Panc1 (cell line): ENCODE data around the gene FBXO45. TPM values are rescaled to one million over a fixed set of nuclear protein-coding genes. Genes with fewer than 3 reads are reported as not detected.

Source experiments
- ATAC-seq: fragments of 200-7000 bp; cut with Tn5 transposase; 2 replicates; pipeline ENCODE4 v1.9.1; 2020; ENCODE audit warnings: mild to moderate bottlenecking, moderate library complexity
- BruUV-seq: library from RNA; stranded (reverse); fragments of 400-500 nt; replicated peaks from 2 replicates; lab custom pipeline; 2021; lab: Mats Ljungman, UMichigan
- CTCF ChIA-PET: fragments of 300-600 bp; sonication (Branson Sonifier 250); formaldehyde crosslinking; loops from one replicate; lab custom pipeline; 2022; ENCODE audit warnings: antibody characterized with exemption; lab: Charles Lee
- POLR2A ChIA-PET: fragments of 300-600 bp; sonication (Branson Sonifier 250); formaldehyde crosslinking; loops from one replicate; lab custom pipeline; 2022; ENCODE audit warnings: antibody characterized with exemption; lab: Charles Lee
- DNase-seq: peaks from one replicate; pipeline ENCODE4 v3.0.0-alpha.2; 2010; ENCODE audit warnings: low read depth, low spot score
- H3K27ac ChIP-seq: 2 replicates; pipeline ENCODE4 v1.5.1; 2011; ENCODE audit warnings: mild to moderate bottlenecking, low read length, inconsistent platforms
- H3K27me3 ChIP-seq: fragments of 200-500 bp; sonication (Bioruptor generic); 2 replicates; pipeline ENCODE4 v1.6.0; 2014; ENCODE audit warnings: low read length, inconsistent platforms; ENCODE audit not compliant: control insufficient read depth, insufficient read depth
- H3K36me3 ChIP-seq: fragments of 200-500 bp; sonication (Bioruptor generic); 2 replicates; pipeline ENCODE4 v1.5.1; 2014; ENCODE audit warnings: inconsistent platforms, mild to moderate bottlenecking, low read length, moderate library complexity; ENCODE audit not compliant: control insufficient read depth, insufficient read depth
- H3K4me1 ChIP-seq: 2 replicates; pipeline ENCODE4 v1.5.1; 2011; ENCODE audit warnings: inconsistent platforms, mild to moderate bottlenecking, low read length, moderate library complexity; ENCODE audit not compliant: control insufficient read depth, insufficient read depth
- H3K4me3 ChIP-seq, 2 experiments: 2 replicates each; pipeline ENCODE4 v1.5.1; 2011 to 2012; ENCODE audit warnings: low read depth in 2 of 2, low read length in 2 of 2, mild to moderate bottlenecking in 2 of 2, inconsistent platforms in 1 of 2, moderate library complexity in 1 of 2
- H3K9me3 ChIP-seq: fragments of 200-500 bp; sonication (Bioruptor generic); 2 replicates; pipeline ENCODE4 v1.5.1; 2014; ENCODE audit warnings: low read depth, mild to moderate bottlenecking, inconsistent platforms, low read length, moderate library complexity; ENCODE audit not compliant: control insufficient read depth, insufficient read depth
- POLR2AphosphoS5 ChIP-seq: IDR thresholded peaks from 2 replicates; pipeline ENCODE4 v1.6.1; 2012; ENCODE audit warnings: mild to moderate bottlenecking, low read depth, low read length, moderate library complexity
- SIN3A ChIP-seq: IDR thresholded peaks from 2 replicates; pipeline ENCODE4 v1.6.1; 2012; ENCODE audit warnings: low read depth, mild to moderate bottlenecking, low read length, moderate library complexity, borderline replicate concordance; ENCODE audit not compliant: insufficient read depth
- TCF7L2 ChIP-seq: IDR thresholded peaks from 2 replicates; pipeline ENCODE4 v1.6.1; 2011; ENCODE audit warnings: mild to moderate bottlenecking, low read depth, low read length, inconsistent platforms
- in situ Hi-C: cut with HindIII; loops from 2 replicates; pipeline ENCODE4 v1.10.0; 2016; ENCODE audit warnings: low sequenced_read_pairs, low pct_unique_long_range_greater_than_20kb
- intact Hi-C: fragments of 100-400 bp; cut with micrococcal nuclease; formaldehyde crosslinking; loops from one replicate; pipeline ENCODE4 v1.10.0; 2022; ENCODE audit not compliant: unreplicated experiment
- total RNA-seq: library from RNA; stranded (reverse); gene quantifications from one replicate; pipeline ENCODE4 v1.2.1, GENCODE V29; 2021; ENCODE audit not compliant: unreplicated experiment
- TF ChIP-seq, protein P1 (sequence below): fragments of 450-650 bp; IDR thresholded peaks from 2 replicates; pipeline ENCODE4 v1.5.1; 2017; ENCODE audit warnings: mild to moderate bottlenecking
- TF ChIP-seq, protein P2 (sequence below), 2 experiments: IDR thresholded peaks; 2 replicates each; pipeline ENCODE4 v1.6.1; 2011 to 2012; ENCODE audit warnings: low read depth in 2 of 2, control low read depth in 1 of 2, low read length in 1 of 2, mild to moderate bottlenecking in 1 of 2, moderate library complexity in 1 of 2; ENCODE audit not compliant: insufficient read depth in 1 of 2

Gene FBXO45
- total RNA-seq, 1 experiment from 2014 or later = 21.6 TPM

DNA sequence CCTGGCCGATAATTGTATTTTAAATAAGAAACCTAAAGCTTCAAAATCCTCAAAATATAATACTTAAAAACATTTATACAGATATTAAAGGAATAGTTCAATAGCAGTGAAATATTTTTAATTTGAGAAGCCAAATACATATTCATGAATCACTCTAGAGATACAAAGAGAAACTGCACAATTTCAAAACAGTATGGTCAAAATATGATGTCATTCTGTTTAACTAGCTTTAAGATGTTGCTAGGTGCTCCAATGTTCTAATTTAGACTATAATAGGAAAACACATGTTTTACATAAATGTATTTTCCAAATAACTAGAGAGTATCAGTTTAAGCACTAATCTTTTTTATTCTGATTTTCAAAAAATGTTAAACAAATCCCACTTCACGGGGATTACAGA is 60.8 kb downstream of the FBXO45 start:
- no peak for TF ChIP-seq SIN3A
- TF ChIP-seq, protein P1, sequence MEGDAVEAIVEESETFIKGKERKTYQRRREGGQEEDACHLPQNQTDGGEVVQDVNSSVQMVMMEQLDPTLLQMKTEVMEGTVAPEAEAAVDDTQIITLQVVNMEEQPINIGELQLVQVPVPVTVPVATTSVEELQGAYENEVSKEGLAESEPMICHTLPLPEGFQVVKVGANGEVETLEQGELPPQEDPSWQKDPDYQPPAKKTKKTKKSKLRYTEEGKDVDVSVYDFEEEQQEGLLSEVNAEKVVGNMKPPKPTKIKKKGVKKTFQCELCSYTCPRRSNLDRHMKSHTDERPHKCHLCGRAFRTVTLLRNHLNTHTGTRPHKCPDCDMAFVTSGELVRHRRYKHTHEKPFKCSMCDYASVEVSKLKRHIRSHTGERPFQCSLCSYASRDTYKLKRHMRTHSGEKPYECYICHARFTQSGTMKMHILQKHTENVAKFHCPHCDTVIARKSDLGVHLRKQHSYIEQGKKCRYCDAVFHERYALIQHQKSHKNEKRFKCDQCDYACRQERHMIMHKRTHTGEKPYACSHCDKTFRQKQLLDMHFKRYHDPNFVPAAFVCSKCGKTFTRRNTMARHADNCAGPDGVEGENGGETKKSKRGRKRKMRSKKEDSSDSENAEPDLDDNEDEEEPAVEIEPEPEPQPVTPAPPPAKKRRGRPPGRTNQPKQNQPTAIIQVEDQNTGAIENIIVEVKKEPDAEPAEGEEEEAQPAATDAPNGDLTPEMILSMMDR = no peak
- TF ChIP-seq TCF7L2 = no peak
- TF ChIP-seq POLR2AphosphoS5 = no peak
- TF ChIP-seq, protein P2, sequence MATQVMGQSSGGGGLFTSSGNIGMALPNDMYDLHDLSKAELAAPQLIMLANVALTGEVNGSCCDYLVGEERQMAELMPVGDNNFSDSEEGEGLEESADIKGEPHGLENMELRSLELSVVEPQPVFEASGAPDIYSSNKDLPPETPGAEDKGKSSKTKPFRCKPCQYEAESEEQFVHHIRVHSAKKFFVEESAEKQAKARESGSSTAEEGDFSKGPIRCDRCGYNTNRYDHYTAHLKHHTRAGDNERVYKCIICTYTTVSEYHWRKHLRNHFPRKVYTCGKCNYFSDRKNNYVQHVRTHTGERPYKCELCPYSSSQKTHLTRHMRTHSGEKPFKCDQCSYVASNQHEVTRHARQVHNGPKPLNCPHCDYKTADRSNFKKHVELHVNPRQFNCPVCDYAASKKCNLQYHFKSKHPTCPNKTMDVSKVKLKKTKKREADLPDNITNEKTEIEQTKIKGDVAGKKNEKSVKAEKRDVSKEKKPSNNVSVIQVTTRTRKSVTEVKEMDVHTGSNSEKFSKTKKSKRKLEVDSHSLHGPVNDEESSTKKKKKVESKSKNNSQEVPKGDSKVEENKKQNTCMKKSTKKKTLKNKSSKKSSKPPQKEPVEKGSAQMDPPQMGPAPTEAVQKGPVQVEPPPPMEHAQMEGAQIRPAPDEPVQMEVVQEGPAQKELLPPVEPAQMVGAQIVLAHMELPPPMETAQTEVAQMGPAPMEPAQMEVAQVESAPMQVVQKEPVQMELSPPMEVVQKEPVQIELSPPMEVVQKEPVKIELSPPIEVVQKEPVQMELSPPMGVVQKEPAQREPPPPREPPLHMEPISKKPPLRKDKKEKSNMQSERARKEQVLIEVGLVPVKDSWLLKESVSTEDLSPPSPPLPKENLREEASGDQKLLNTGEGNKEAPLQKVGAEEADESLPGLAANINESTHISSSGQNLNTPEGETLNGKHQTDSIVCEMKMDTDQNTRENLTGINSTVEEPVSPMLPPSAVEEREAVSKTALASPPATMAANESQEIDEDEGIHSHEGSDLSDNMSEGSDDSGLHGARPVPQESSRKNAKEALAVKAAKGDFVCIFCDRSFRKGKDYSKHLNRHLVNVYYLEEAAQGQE (IDR thresholded peaks at IDR 0.05; ENCODE audit: insufficient read depth in 1 of 2, low read depth in 2 of 2, low read length in 1 of 2) = no peak
- CTCF ChIA-PET = no interaction called here
- no peaks in the 10 kb centered on the region for H3K36me3 ChIP-seq
- DNase-seq (no peak), ATAC-seq (no peak)
- no peaks in the 10 kb centered on the region for H3K9me3 ChIP-seq
- H3K27ac ChIP-seq = peak overlapping the region; percentile 3; the same call in 1 of the 2 replicates
- BruUV-seq = no TSS peak
- H3K4me3 ChIP-seq = no peak overlapping the region
- H3K4me1 ChIP-seq = peaks cover 34% of the 10 kb centered on the region
- H3K27me3 ChIP-seq = no peaks in the 10 kb centered on the region
- in situ Hi-C loops (no loop called here), intact Hi-C loops (no loop called here)
- POLR2A ChIA-PET = interaction anchor here (0.6 kb wide), 1 partner anchor 121 kb away, joined by 3 read pairs; no protein-coding TSS in a partner anchor

DNA sequence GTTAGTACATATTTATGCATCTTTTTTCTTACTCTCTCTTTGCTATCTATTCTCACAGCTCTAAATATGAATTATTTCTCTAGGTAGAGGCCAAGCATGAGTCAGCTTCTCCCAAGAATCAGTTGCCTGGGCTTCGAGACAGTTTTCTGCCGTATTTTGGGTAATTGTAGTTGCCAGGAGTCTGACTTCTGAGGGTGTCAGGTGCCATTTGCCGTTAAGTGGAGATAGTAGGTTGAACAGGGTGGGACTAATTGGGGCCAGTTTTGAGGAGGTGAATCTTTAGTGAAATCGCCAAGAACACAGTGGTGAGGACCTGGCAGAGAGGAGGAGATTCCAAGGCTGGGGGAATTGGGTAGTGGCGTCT is 63.2 kb downstream of the FBXO45 start:
- TF ChIP-seq, protein P2 (IDR thresholded peaks at IDR 0.05; ENCODE audit: insufficient read depth in 1 of 2, low read depth in 2 of 2, low read length in 1 of 2) = no peak
- TF ChIP-seq TCF7L2 (no peak), SIN3A (no peak), POLR2AphosphoS5 (no peak)
- TF ChIP-seq, protein P1 = no peak
- DNase-seq (no peak), ATAC-seq (no peak)
- H3K9me3 ChIP-seq = no peaks in the 10 kb centered on the region
- no TSS peak for BruUV-seq
- no peaks in the 10 kb centered on the region for H3K27me3 ChIP-seq
- H3K4me1 ChIP-seq = peaks cover 36% of the 10 kb centered on the region
- ChIA-PET POLR2A (interaction anchor here (0.6 kb wide), 1 partner anchor 209 kb away, joined by 3 read pairs; no protein-coding TSS in a partner anchor), CTCF (no interaction called here)
- H3K4me3 ChIP-seq = peak overlapping the region; percentile 56 to 88
- intact Hi-C loops = no loop called here
- in situ Hi-C loops = no loop called here
- peak overlapping the region; percentile 94 for H3K27ac ChIP-seq
- H3K36me3 ChIP-seq = no peaks in the 10 kb centered on the region
